Activated CD4-positive, alpha-beta T cell treated with anti-CD3 and anti-CD28 coated beads for 24 hours (primary cell): ENCODE measurements around the gene RAC2.
A peak's percentile ranks its signal among the peaks of the same experiment; 100 is the strongest.

Experiments
- DNase-seq, 2 donors: peaks; one replicate each; pipeline ENCODE4 v3.0.0-alpha.2; 2020; ENCODE audit warnings: low read depth in 2 of 2

Gene RAC2

GRCh38 chr22:37275622-37276021, 31.6 kb upstream of the RAC2 start:
- no peak for DNase-seq

- DNase-seq = no peak
These were observed 31.1 kb upstream of the RAC2 start for GRCh38 chr22:37275134-37275533.

- no peak for DNase-seq
These were observed 30.4 kb upstream of the RAC2 start for GRCh38 chr22:37274380-37274862.

DNA sequence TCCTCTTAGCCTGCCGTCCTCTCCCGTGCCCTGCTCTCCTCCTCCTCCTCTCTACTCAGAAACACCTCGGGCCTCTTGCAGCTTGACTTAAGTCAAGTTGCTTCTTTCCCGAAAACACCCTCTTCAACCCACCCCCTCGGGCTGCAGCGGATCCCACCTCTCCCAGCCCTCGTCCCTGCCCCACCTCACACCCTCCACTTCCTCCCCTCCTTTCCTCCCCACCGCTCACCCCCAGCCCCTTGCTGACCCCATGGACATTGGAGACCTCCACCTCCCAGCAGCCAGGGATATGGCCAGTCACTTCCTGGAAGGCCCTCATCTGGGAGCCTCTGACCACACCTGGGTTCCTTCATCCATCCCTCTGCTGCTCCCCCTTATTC, 29.8 kb upstream of the RAC2 start:
- no peak for DNase-seq

DNA sequence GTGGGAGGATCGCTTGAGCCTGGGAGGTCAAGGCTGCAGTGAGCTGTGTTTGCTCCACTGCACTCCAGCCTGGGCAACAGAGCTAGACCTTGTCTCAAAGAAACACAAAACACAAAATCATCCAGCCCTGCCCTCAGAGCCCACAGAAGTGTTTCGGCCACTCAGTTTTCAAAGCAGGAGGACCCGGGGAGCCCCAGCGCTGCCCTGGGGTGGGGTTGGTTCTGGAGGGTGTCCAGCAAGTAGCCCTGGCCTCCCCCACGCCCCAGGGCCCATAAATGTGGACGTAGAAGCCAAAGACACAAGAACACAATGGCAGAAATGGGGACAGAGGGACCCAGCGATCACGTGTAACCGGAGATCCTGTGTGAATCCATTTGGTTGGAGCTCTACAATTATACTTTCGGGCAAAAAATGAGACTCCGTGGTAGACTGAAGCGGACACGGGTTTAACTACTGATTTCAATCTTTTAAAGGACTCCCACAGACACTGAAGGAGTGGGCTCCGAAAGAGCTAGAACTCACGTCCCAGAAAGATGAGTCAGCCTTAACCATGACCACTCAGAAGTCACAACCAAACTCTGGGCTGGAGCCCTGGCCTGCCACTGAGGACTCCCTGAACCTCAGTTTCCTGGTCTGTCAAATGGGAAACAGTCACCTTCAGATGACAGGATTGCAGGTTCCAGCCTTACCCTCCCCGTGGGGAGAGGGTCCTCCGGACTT, 29.2 kb upstream of the RAC2 start:
- DNase-seq = no peak

- DNase-seq = no peak
These were observed 27.0 kb upstream of the RAC2 start for GRCh38 chr22:37270928-37271650.

DNA sequence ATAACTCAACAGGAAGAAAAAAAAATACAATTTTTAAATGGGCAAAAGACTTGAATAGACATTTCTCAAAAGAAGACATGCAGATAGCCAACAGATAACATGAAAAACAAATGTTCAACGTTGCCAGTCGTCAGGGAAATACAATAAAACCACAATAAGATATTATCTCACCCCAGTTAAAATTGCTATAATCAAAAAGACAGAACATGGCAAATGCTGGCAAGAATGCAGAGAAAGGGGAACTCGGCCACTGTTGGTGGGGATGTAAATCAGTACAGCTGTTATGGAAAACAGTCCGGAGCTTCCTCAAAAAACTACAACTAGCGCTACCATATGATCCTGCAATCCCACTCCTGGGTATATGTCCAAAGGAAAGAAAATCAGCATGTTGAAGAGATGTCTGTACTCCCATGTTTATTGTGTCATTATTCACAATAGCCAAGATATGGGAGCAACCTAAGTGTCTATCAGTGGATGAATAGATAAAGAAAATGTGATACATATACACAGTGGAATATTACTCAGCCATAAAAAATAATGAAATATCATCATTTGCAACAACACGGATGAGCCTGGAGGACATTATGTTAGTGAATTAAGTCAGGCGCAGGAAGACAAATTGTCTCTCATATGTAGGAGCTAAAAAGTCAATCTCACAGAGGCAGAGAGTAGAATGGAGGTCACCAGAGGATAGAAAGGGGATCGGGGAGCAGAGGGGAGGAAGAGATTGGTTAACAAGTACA, 26.0 kb upstream of the RAC2 start:
- DNase-seq = no peak

DNA sequence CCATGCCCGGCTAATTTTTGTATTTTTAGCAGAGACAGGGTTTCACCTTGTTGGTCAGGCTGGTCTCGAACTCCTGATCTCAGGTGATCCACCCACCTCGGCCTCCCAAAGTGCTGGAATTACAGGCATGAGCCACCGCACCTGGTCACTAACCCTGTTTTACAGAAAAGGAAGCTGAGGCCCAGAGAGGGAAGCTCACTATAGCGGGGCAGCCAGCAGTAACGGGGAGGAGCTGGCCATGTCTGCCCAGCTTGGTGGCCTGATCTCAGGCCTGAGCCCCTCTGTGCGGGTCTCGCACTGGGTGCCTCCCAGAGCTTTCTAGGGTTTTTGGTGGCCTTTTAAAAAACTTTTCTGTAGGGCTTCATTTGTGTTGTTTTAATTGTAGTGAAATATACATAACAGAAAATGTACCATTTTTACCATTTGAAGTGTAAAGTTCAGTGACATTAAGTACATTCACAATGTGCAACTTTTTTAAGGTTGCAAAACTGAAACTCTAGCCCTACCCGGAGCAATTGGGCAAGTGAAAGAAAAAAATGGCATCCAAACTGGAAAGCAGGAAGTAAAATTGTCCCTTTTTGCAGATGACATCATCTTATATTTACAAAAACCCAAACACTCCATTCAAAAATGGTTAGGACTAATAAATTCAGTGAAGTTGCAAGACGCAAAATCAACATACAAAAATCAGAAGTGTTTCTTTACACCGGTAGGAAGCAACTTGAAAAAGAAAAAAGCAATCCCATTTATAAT, 23.8 kb upstream of the RAC2 start:
- DNase-seq = no peak

- DNase-seq = peak in 1 of 2 donors; percentile 48
These were observed 23.1 kb upstream of the RAC2 start for GRCh38 chr22:37267135-37267587.

DNA sequence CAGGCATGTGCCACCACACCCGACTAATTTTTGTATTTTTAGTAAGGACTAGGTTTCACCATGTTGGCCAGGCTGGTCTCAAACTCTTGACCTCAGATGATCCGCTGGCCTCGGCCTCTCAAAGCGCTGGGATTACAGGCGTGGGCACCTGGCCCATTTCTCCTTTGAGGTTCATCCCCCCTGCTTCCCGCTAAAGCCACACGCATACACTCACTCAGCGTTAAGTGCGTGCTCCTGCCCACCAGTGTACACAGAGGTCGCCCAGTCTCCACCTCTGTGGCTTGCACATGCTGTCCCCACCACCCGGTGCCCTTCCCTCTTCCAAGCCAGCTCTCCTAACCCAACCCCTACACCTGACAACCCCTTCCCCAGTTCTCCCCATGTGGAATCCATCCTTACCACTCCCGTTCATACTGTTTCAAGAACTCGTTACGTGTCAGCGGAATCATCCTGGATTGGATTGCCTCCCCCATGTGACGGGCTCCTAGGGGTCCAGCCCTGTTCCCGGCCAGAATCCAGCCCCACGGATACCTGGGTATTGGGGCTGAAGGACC, 22.6 kb upstream of the RAC2 start:
- no peak for DNase-seq

DNA sequence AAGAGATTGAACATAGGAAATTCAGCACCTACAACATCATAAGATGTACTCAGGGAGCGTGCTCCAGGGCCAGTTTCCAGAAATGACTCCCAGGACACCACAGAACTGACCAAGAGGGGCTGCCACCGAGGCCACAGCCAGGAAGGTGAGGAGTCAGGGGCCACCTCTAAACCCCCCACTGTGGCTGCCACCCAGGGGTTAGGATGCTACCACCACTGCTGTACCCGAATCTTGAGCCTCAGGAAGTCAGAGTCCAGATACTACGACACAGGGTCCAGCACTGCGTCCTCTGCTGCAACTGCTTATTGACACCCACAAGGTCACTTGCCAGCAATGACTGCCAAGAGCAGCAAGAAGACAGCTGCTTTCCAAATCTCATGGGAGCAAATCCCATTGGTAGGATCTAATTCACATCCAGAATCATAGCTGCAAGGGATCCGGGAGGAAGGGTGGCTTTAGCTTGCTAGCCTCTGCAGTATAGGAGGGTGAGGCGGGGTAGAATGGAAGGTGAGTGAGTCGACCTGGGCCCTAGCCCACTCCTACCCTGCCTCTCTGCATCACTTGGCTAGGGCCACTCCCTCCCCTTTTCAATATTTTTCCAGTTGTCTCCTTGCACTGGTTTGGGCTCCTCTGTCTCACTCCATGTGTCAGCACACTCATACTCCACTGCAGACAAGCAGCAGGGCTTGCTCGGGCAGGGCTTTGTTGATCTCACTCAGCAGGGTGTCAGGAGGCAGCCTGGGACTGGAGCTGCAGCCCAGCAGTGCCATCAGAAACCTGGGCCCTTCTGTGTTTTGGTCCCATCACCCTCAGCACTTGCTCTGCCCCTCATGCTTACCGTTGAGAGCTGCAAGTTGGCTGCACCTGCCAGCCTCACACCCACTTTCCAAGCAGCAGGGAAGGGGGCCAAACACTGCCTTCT, 20.2 kb upstream of the RAC2 start:
- DNase-seq = no peak

GRCh38 chr22:37262346-37262745, 18.3 kb upstream of the RAC2 start:
- DNase-seq = no peak

- no peak for DNase-seq
These were observed 16.9 kb upstream of the RAC2 start for GRCh38 chr22:37260901-37261336.

DNA sequence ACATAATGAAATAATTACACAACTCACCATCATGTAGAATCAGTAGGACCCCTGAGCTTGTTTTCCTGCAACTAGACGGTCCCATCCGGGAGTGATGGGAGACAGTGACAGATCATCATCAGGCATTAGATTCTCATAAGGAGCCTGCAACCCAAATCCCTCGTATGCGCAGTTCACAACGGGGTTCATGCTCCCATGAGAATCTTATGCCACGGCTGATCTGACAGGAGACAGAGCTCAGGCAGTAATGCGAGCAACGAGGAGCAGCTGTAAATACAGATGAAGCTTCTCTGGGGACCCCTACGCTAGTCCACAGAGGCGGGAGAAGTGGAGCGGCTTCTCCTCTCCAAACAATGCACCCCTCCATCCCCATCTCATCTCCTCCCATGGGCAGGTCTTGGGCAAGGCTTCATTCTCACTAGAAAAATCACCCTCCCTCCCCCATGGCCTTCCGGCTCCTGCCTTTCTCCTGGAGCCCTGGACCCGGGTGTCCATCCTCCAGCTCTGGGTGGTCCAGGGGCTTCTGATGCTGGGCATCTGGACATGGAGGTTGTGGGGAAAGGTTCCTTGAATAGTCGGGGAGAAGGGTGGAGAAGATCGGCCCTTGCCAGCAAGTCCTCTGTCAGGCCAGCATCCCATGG, 16.2 kb upstream of the RAC2 start:
- DNase-seq = no peak

DNA sequence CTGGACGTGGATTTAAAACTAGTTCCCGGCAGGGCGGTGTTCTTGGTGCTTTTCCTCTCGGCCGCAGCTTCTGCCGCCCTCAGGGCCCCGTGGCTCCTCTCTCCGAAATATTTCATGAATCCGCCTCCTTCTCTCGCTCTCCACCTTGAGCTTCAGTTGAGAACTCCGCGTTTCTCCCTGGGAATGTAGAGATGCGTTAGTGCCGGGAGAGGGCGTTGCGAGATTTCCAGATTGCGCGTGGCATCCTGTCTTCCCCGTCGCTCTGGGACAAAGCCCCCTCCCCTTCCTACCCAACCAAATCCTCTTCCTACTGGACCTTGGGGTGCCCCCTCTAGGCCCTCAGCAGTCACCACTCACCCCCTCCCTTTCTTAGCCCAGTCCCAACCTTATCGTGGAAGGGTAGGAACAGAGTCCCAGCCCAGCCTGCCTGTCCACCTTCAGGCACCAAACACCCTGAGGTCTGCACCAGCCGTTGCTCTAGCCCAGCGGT, 15.5 kb upstream of the RAC2 start:
- DNase-seq = no peak

GRCh38 chr22:37258753-37259401, 14.8 kb upstream of the RAC2 start:
- no peak for DNase-seq

- no peak for DNase-seq
These were observed 14.1 kb upstream of the RAC2 start for GRCh38 chr22:37258005-37258752.

DNA sequence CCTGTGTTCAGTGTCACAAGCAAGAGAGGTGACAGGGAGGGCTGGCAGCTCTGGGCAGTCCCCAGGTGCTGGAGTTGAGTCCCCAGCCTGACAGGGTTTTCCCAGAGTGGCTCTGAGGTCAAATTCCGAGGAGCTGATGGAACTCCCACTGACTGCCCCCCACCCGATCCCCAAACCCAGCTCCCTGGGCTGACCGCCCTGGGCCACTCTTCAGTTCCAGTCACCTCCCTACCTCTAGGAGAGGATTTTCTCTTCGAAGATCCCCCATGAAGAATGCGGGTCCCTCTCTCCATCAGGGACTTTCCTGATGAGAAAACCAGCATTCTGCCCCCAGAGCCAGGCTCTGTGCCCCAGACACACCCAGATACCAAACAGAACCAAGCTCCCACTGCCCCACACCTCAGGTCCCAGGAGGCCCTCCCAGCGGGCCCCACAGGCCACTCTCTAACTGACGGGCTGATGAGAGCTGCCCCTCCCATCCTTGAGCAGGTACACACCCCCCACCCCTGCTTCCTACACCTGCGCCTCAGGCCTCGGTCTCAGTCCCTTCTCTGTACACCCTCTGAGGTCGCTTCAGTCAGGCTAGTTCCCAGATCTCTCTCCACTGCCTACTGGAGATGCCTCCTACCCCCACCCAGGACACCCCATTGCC, 12.1 kb upstream of the RAC2 start:
- DNase-seq = no peak
